Activated CD4-positive, alpha-beta memory T cell treated with anti-CD3 and anti-CD28 coated beads for 36 hours (primary cell): ENCODE data around the gene CREB3. TPM values are rescaled to one million over a fixed set of nuclear protein-coding genes. Genes with fewer than 3 reads are reported as not detected.

ENCODE experiments used
- CTCF ChIA-PET: fragments of 350-600 bp; sonication (Branson Sonifier 250); formaldehyde crosslinking; loops from one replicate; lab custom pipeline; 2021; ENCODE audit warnings: antibody characterized with exemption, inconsistent platforms; lab: Charles Lee
- POLR2A ChIA-PET: fragments of 350-600 bp; sonication (Branson Sonifier 250); formaldehyde crosslinking; loops from one replicate; lab custom pipeline; 2021; ENCODE audit warnings: antibody characterized with exemption; lab: Charles Lee
- DNase-seq: peaks from one replicate; pipeline ENCODE4 v3.0.0-alpha.2; 2020
- H3K27ac Mint-ChIP-seq: one replicate; pipeline ENCODE4 v1.8.0; 2021; ENCODE audit warnings: mixed read lengths
- H3K27me3 Mint-ChIP-seq: one replicate; pipeline ENCODE4 v1.8.0; 2021; ENCODE audit warnings: mixed read lengths
- H3K36me3 Mint-ChIP-seq: one replicate; pipeline ENCODE4 v1.8.0; 2021; ENCODE audit warnings: mixed read lengths
- H3K4me1 Mint-ChIP-seq: one replicate; pipeline ENCODE4 v1.8.0; 2021; ENCODE audit warnings: low read depth, mixed read lengths
- H3K4me3 Mint-ChIP-seq: one replicate; pipeline ENCODE4 v1.8.0; 2021; ENCODE audit warnings: mild to moderate bottlenecking, mixed read lengths
- H3K9me3 Mint-ChIP-seq: one replicate; pipeline ENCODE4 v1.8.0; 2021; ENCODE audit warnings: mixed read lengths
- intact Hi-C: fragments of 100-400 bp; cut with micrococcal nuclease; formaldehyde crosslinking; loops from one replicate; pipeline ENCODE4 v1.15.1; 2023
- microRNA-seq: library from miRNA; unstranded; fragments of <30 nt; microRNA quantifications from one replicate; pipeline ENCODE4 v1.2.0, GENCODE V29; 2022; ENCODE audit warnings: borderline number of aligned reads, borderline microRNAs expressed, borderline replicate concordance
- total RNA-seq, 2 experiments: library from RNA; stranded (reverse); gene quantifications; one replicate each; pipeline ENCODE4 v1.2.3, GENCODE V29; 2021

Gene CREB3
- total RNA-seq, 2 experiments from 2014 or later: 27.7 to 29.9 TPM

DNA sequence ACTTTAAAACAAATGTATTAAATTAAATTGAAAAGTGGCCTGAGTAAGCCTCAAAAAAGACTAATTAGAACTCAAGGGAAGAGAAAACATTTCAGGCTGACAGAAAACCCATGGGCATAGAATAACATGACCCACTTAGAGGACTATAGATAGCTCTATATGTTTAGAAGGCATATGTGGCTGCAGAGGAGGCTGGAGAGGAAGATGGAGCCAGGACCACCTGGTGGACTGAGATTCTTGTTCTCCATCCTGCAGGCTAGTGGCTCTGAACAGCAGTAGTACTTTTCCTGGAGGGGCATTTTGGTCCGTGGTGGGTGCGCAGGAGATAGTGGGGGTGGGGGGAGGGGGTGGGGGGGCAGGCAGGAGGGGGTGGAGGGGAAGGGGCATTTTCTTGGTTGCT, 48.6 kb downstream of the CREB3 start:
- Mint-ChIP-seq H3K4me1 (no peaks in the 10 kb centered on the region), H3K9me3 (no peaks in the 10 kb centered on the region), H3K4me3 (no peak overlapping the region), H3K27ac (no peak overlapping the region), H3K36me3 (peaks cover 10% of the 10 kb centered on the region), H3K27me3 (no peaks in the 10 kb centered on the region)
- DNase-seq: no peak
- ChIA-PET POLR2A (no interaction called here), CTCF (interaction anchor here (1.2 to 2.5 kb wide), 3 partner anchors 9 to 101 kb away, joined by 3 to 8 read pairs (median 7); no protein-coding TSS in a partner anchor)
- intact Hi-C loops: no loop called here

- Mint-ChIP-seq H3K9me3 (no peaks in the 10 kb centered on the region), H3K27ac (no peak overlapping the region), H3K36me3 (peaks cover 10% of the 10 kb centered on the region), H3K27me3 (no peaks in the 10 kb centered on the region), H3K4me3 (no peak overlapping the region), H3K4me1 (no peaks in the 10 kb centered on the region)
- ChIA-PET CTCF (interaction anchor here (1.2 to 2.5 kb wide), 2 partner anchors 22 to 99 kb away, joined by 3 to 7 read pairs; no protein-coding TSS in a partner anchor), POLR2A (no interaction called here)
- DNase-seq: no peak
- intact Hi-C loops: no loop called here
These were observed 51.0 kb downstream of the CREB3 start for GRCh38 chr9:35783418-35783817.

Small RNAs within 50 kb of the gene (microRNA-seq; reads per million reads assigned to microRNA genes)
- not detected for gene MIR6852
- gene MIR6853: not detected

Other genes with a start within 250 kb of the CREB3 start
- 1 to 10 TPM; 2.7 to 3.0 TPM for gene RUSC2, start 242.6 kb upstream of the CREB3 start, total RNA-seq
- 10 to 100 TPM; 31.0 to 34.7 TPM for gene TESK1, start 127.4 kb upstream of the CREB3 start, total RNA-seq
- 1 to 10 TPM; 9.4 to 9.8 TPM for gene CD72, start 114.3 kb upstream of the CREB3 start, total RNA-seq
- gene SIT1, start 81.7 kb upstream of the CREB3 start, total RNA-seq: 10 to 100 TPM; 74.6 to 75.8 TPM
- over 10,000 TPM; 10,694 to 13,592 TPM for gene RMRP, start 74.6 kb upstream of the CREB3 start, total RNA-seq
- gene CCDC107, start 74.4 kb upstream of the CREB3 start, total RNA-seq: 10 to 100 TPM; 15.0 to 15.7 TPM
- gene ARHGEF39, start 67.5 kb upstream of the CREB3 start, total RNA-seq: 10 to 100 TPM; 28.1 to 28.2 TPM
- 1 to 10 TPM in 1 of 2 experiments, under 1 TPM in 1; 0.90 to 1.6 TPM for gene CA9, start 58.7 kb upstream of the CREB3 start, total RNA-seq
- gene TPM2, start 42.7 kb upstream of the CREB3 start, total RNA-seq: 1 to 10 TPM; 3.9 to 5.3 TPM
- gene TLN1, start 471 bp upstream of the CREB3 start, total RNA-seq: 100 to 1,000 TPM; 285 to 287 TPM
- 10 to 100 TPM; 30.4 to 30.7 TPM for gene GBA2, start 16.6 kb downstream of the CREB3 start, total RNA-seq
- gene RGP1, start 16.6 kb downstream of the CREB3 start, total RNA-seq: 10 to 100 TPM; 17.4 to 18.0 TPM
- not detected for gene MSMP, start 21.6 kb downstream of the CREB3 start, total RNA-seq
- gene NPR2, start 58.9 kb downstream of the CREB3 start, total RNA-seq: 1 to 10 TPM; 8.9 to 9.6 TPM
- 1 to 10 TPM; 1.1 to 1.4 TPM for gene SPAG8, start 79.6 kb downstream of the CREB3 start, total RNA-seq
- 10 to 100 TPM; 67.8 to 72.6 TPM for gene HINT2, start 82.4 kb downstream of the CREB3 start, total RNA-seq
- gene FAM221B, start 96.1 kb downstream of the CREB3 start, total RNA-seq: not detected
- gene TMEM8B, start 96.6 kb downstream of the CREB3 start, total RNA-seq: 1 to 10 TPM; 5.9 to 6.0 TPM
- not detected for gene OR13J1, start 137.7 kb downstream of the CREB3 start, total RNA-seq
- not detected for gene HRCT1, start 173.5 kb downstream of the CREB3 start, total RNA-seq
- not detected for gene SPAAR, start 176.8 kb downstream of the CREB3 start, total RNA-seq
- not detected for gene OR2S2, start 225.5 kb downstream of the CREB3 start, total RNA-seq